Stomach (tissue), 4 donors: ENCODE data around the gene FGGY.

Experiments used
- CTCF ChIP-seq, 7 experiments: fragments of 450-650 bp in 4 of 7; fragments of 200-600 bp in 3 of 7; sonication (generic) in 3 of 7; IDR thresholded peaks; one replicate each; pipeline ENCODE4 v1.5.1; 2016 to 2019; ENCODE audit warnings: antibody characterized with exemption in 7 of 7, control low read depth in 2 of 7, mild to moderate bottlenecking in 1 of 7
- POLR2A ChIP-seq, 4 donors: fragments of 450-650 bp; IDR thresholded peaks; one replicate each; pipeline ENCODE4 v1.6.1; 2016; ENCODE audit warnings: antibody characterized with exemption in 4 of 4, control low read depth in 2 of 4, mild to moderate bottlenecking in 1 of 4, moderate library complexity in 1 of 4
- POLR2AphosphoS5 ChIP-seq, 3 donors: sonication (generic); formaldehyde crosslinking; IDR thresholded peaks; one replicate each; pipeline ENCODE4 v1.6.1; 2016; ENCODE audit warnings: antibody characterized with exemption in 3 of 3

- TF ChIP-seq CTCF (IDR thresholded peaks at IDR 0.05) (no peak), POLR2A (IDR thresholded peaks at IDR 0.05) (no peak), POLR2AphosphoS5 (IDR thresholded peaks at IDR 0.05) (no peak)
These were observed 210.1 kb downstream of the FGGY start for GRCh38 chr1:59506952-59507351.
